ENCODE data around the gene EVA1B. TPM values are rescaled to one million over a fixed set of nuclear protein-coding genes. Genes with fewer than 3 reads are reported as not detected.

The EVA1B gene
- total and polyA plus RNA-seq, 2 of the 13 experiments (the other 11 are each of a cell fraction or from before 2014, with no cell fraction given) = 3.9 to 6.6 TPM

DNA sequence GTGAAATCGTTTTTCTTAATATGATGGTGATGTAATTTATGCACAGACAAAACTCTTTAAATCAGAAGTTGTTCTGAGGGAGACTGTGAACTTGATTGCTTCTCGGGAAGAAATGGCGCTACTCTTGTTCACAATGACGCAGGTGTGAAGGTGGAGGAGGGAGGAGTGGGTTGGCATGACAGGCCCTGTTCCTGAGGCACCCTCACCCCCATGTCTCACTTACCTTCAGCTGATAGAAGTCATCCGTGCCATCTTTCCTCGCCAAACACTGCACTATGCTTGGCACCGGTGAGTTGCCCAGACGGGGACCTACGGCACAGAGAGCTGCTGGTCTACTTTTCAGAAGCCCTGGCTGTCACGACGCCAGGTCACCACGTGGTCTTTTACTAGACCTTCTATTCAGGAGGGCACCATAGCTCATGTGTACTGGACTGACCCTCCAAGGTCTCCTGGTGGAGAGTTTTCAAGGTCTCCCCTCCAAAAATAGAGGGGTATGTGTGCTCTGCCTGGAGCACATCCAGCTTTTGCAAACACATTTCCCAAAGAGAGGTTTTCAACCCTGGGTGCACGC, 35.2 kb upstream of the EVA1B start:
- no peak overlapping the region for H2AFZ ChIP-seq (ENCODE audit: low read length)
- no peak overlapping the region for H3K4me3 ChIP-seq (replicated peaks in 1 of 3; ENCODE audit: insufficient read depth in 1 of 3, low read depth in 2 of 3, low read length in 3 of 3)
- no peak overlapping the region for H3K27ac ChIP-seq (ENCODE audit: extremely low read length, insufficient read depth, low read length)
- TF ChIP-seq ZNF790 (CRISPR knock-in tag; IDR thresholded peaks at IDR 0.05; ENCODE audit: borderline replicate concordance) (no peak), ZNF296 (CRISPR knock-in tag; conservative IDR thresholded peaks at IDR 0.05) (no peak), RXRB (CRISPR knock-in tag; IDR thresholded peaks at IDR 0.05; ENCODE audit: borderline replicate concordance) (no peak), ZNF20 (CRISPR knock-in tag; IDR thresholded peaks at IDR 0.05) (no peak), ZNF550 (CRISPR knock-in tag; IDR thresholded peaks at IDR 0.05; ENCODE audit: borderline replicate concordance) (no peak), KDM2A (CRISPR knock-in tag; IDR thresholded peaks at IDR 0.05; ENCODE audit: borderline replicate concordance, low read depth) (no peak), ZNF619 (CRISPR knock-in tag; IDR thresholded peaks at IDR 0.05) (no peak), AKAP8 (CRISPR knock-in tag; IDR thresholded peaks at IDR 0.05) (no peak)
- TF ChIP-seq, protein P1, sequence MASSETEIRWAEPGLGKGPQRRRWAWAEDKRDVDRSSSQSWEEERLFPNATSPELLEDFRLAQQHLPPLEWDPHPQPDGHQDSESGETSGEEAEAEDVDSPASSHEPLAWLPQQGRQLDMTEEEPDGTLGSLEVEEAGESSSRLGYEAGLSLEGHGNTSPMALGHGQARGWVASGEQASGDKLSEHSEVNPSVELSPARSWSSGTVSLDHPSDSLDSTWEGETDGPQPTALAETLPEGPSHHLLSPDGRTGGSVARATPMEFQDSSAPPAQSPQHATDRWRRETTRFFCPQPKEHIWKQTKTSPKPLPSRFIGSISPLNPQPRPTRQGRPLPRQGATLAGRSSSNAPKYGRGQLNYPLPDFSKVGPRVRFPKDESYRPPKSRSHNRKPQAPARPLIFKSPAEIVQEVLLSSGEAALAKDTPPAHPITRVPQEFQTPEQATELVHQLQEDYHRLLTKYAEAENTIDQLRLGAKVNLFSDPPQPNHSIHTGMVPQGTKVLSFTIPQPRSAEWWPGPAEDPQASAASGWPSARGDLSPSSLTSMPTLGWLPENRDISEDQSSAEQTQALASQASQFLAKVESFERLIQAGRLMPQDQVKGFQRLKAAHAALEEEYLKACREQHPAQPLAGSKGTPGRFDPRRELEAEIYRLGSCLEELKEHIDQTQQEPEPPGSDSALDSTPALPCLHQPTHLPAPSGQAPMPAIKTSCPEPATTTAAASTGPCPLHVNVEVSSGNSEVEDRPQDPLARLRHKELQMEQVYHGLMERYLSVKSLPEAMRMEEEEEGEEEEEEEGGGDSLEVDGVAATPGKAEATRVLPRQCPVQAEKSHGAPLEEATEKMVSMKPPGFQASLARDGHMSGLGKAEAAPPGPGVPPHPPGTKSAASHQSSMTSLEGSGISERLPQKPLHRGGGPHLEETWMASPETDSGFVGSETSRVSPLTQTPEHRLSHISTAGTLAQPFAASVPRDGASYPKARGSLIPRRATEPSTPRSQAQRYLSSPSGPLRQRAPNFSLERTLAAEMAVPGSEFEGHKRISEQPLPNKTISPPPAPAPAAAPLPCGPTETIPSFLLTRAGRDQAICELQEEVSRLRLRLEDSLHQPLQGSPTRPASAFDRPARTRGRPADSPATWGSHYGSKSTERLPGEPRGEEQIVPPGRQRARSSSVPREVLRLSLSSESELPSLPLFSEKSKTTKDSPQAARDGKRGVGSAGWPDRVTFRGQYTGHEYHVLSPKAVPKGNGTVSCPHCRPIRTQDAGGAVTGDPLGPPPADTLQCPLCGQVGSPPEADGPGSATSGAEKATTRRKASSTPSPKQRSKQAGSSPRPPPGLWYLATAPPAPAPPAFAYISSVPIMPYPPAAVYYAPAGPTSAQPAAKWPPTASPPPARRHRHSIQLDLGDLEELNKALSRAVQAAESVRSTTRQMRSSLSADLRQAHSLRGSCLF (CRISPR knock-in tag; IDR thresholded peaks at IDR 0.05; ENCODE audit: borderline replicate concordance) = no peak
- TF ChIP-seq, protein P2, sequence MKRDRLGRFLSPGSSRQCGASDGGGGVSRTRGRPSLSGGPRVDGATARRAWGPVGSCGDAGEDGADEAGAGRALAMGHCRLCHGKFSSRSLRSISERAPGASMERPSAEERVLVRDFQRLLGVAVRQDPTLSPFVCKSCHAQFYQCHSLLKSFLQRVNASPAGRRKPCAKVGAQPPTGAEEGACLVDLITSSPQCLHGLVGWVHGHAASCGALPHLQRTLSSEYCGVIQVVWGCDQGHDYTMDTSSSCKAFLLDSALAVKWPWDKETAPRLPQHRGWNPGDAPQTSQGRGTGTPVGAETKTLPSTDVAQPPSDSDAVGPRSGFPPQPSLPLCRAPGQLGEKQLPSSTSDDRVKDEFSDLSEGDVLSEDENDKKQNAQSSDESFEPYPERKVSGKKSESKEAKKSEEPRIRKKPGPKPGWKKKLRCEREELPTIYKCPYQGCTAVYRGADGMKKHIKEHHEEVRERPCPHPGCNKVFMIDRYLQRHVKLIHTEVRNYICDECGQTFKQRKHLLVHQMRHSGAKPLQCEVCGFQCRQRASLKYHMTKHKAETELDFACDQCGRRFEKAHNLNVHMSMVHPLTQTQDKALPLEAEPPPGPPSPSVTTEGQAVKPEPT (CRISPR knock-in tag; IDR thresholded peaks at IDR 0.05; ENCODE audit: low read depth) = no peak
- DNase-seq (ENCODE audit: low spot score) (no peak), ATAC-seq (no peak), FAIRE-seq (no peak)
- intact Hi-C loops (cut with micrococcal nuclease; ENCODE audit: unreplicated experiment) (no loop called here), in situ Hi-C loops (cut with HindIII; ENCODE audit: extremely low pct_ligation_motif_present, low pct_unique_long_range_greater_than_20kb) (no loop called here)
- H3K79me2 ChIP-seq (ENCODE audit: insufficient read depth, low read length) = no peaks in the 10 kb centered on the region
- ChIA-PET POLR2A (no interaction called here), CTCF (ENCODE audit: low intra/inter-chr PET ratio, low total read pairs) (no interaction called here)
- BruUV-seq (replicated peaks) = no TSS peak
- H3K27me3 ChIP-seq (ENCODE audit: control insufficient read depth in 1 of 2, insufficient read depth in 2 of 2, low read length in 2 of 2) = no peaks in the 10 kb centered on the region
- no peak overlapping the region for H3K4me2 ChIP-seq (ENCODE audit: low read depth, low read length)
- WGBS (ENCODE audit: low lambda C conversion rate) = 94% methylated on average over 13 of the region's 13 CpGs
- peaks cover 36 to 69% of the 10 kb centered on the region in 2 experiments for H3K36me3 ChIP-seq (replicated peaks in 1 of 2; ENCODE audit: control insufficient read depth in 1 of 2, insufficient read depth in 2 of 2, low read length in 2 of 2)
- no peak overlapping the region for H3K9ac ChIP-seq (ENCODE audit: insufficient read depth, low read depth, low read length)
- H3K9me3 ChIP-seq (ENCODE audit: low read length) = no peaks in the 10 kb centered on the region
- no peaks in the 10 kb centered on the region for H4K20me1 ChIP-seq (ENCODE audit: insufficient read depth, low read length)
- H3K4me1 ChIP-seq (ENCODE audit: insufficient read depth, low read length) = peaks cover 24% of the 10 kb centered on the region
